Measurements from ENCODE around the gene ODF4.

ODF4 gene

GRCh38 chr17:8354236-8354635 lies 14.6 kb downstream of the ODF4 start:
- CTCF ChIA-PET, result no interaction called here
- Histone ChIP-seq H3K4me1 (ENCODE audit: control insufficient read depth, insufficient read depth, low read length) (no peaks in the 10 kb centered on the region), H3K36me3 (ENCODE audit: control insufficient read depth in 2 of 2, insufficient read depth in 1 of 2, low read length in 2 of 2) (no peaks in the 10 kb centered on the region), H3K27ac (ENCODE audit: extremely low read depth, low read depth, low read length) (no peak overlapping the region), H3K9me3 (ENCODE audit: control insufficient read depth, insufficient read depth, low read depth, low read length) (no peaks in the 10 kb centered on the region), H3K4me3 (ENCODE audit: low read depth, low read length) (no peak overlapping the region)
- POLR2A ChIA-PET, result no interaction called here
- TF ChIP-seq ATF2 (tag by site-specific recombination; IDR thresholded peaks at IDR 0.05; ENCODE audit: low read depth) (no peak), ZNF132 (tag by site-specific recombination; IDR thresholded peaks at IDR 0.05; ENCODE audit: borderline replicate concordance) (no peak), ZNF133 (tag by site-specific recombination; IDR thresholded peaks at IDR 0.05) (no peak), ZNF776 (tag by site-specific recombination; IDR thresholded peaks at IDR 0.05; ENCODE audit: borderline replicate concordance) (no peak), ZNF596 (tag by site-specific recombination; IDR thresholded peaks at IDR 0.05) (no peak), ZNF280C (tag by site-specific recombination; IDR thresholded peaks at IDR 0.05) (no peak), AEBP2 (tag by site-specific recombination; IDR thresholded peaks at IDR 0.05; ENCODE audit: borderline replicate concordance) (no peak), ZNF157 (tag by site-specific recombination; IDR thresholded peaks at IDR 0.05) (no peak)

- no peak overlapping the region for H3K27ac ChIP-seq (ENCODE audit: extremely low read depth, low read depth, low read length)
- no peak for TF ChIP-seq ZNF768 (tag by site-specific recombination; IDR thresholded peaks at IDR 0.05)
- no peak for TF ChIP-seq MYNN (tag by site-specific recombination; IDR thresholded peaks at IDR 0.05; ENCODE audit: borderline replicate concordance)
- no peak for TF ChIP-seq GFI1B (tag by site-specific recombination; IDR thresholded peaks at IDR 0.05)
- no peak for TF ChIP-seq ZNF239 (tag by site-specific recombination; IDR thresholded peaks at IDR 0.05)
- TF ChIP-seq ZFP37 (tag by site-specific recombination; IDR thresholded peaks at IDR 0.05), result no peak
- no peak for TF ChIP-seq ZNF518A (tag by site-specific recombination; conservative IDR thresholded peaks at IDR 0.05; ENCODE audit: low read depth)
- no peak for TF ChIP-seq PRDM10 (tag by site-specific recombination; IDR thresholded peaks at IDR 0.05)
- TF ChIP-seq KLF1 (tag by site-specific recombination; IDR thresholded peaks at IDR 0.05), result no peak
- no peak for TF ChIP-seq ZNF660 (tag by site-specific recombination; IDR thresholded peaks at IDR 0.05)
- no peak for TF ChIP-seq ZNF18 (tag by site-specific recombination; IDR thresholded peaks at IDR 0.05)
- no peak for TF ChIP-seq ZNF549 (tag by site-specific recombination; IDR thresholded peaks at IDR 0.05)
- POLR2A ChIA-PET, result interaction anchor here (0.6 kb wide), 1 partner anchor 49 kb away, joined by 6 read pairs; no protein-coding TSS in a partner anchor
- H3K4me3 ChIP-seq (ENCODE audit: low read depth, low read length), result no peak overlapping the region
- H3K36me3 ChIP-seq (ENCODE audit: control insufficient read depth in 2 of 2, insufficient read depth in 1 of 2, low read length in 2 of 2), result no peaks in the 10 kb centered on the region; a peak in 1 of 3 replicates
- peaks cover 15% of the 10 kb centered on the region for H3K4me1 ChIP-seq (ENCODE audit: control insufficient read depth, insufficient read depth, low read length)
- no peaks in the 10 kb centered on the region for H3K9me3 ChIP-seq (ENCODE audit: control insufficient read depth, insufficient read depth, low read depth, low read length)
- CTCF ChIA-PET, result no interaction called here
Measured at GRCh38 chr17:8357910-8358309, 18.3 kb downstream of the ODF4 start.

Data from HEK293 (cell line).